HG02571 (cell line): ENCODE results near the gene LPXN.

Experiments used
- ATAC-seq: cut with Tn5 transposase; IDR thresholded peaks from one replicate; pipeline ENCODE4 v1.9.1; 2021; ENCODE audit warnings: mild to moderate bottlenecking, moderate library complexity; ENCODE audit not compliant: unreplicated experiment

The LPXN gene

DNA sequence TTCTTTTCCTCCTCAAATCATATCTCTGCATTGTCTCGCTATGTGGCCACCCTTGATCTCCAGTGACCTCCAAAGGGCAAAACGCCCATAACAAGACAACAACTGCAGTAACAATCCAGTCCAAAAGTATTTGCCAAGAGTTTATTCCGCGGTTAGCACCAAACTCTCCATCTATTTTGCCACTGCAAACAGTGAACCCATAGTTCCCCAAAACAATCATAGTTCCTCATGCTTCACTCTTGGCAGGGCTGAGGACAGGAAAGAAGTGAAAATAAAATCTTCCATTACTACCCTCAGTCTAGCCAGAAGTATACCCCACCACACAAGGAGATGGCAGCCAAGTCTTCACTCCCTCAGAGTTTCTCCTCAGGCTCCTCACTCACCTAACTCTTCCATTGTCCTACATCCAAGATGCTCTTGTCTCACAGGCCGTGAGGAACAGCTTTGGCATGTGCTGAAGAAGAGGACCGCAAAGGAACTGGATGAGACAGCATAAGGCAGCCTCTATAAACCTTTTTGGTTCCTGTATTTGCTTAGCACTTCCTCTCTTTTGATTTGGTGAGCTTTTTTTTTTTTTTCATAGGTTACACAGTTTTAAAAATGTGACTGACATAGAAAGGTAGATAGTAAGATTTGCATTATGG lies at the start of gene LPXN:
Gene LPXN (minus strand): TSS at position 480 of the 644 bp plus-strand sequence. CDS start 84 bp downstream, at position 396.
- no peak for ATAC-seq

DNA sequence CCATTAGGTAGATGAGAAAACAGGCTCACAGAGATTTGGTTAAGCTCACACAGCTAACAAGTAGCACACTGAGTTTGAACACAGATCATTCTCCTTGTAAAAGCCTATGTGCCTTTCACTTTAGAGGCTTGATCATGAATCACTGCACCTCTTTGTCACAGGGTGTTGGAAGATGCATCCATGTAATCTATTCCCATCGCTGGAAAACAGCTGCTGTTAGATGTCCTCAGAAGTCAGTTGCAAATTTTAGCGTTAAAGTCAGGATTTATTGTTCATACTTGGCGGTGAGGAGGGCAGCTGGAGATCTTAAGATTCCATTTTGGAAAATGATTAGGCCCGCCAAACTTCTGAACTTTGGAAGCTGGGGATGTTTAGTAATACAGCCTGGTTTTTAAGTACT lies 49.4 kb upstream of the LPXN start:
- no peak for ATAC-seq

- ATAC-seq, result no peak
Observed at GRCh38 chr11:58622344-58622743, 46.7 kb upstream of the LPXN start, which contains the start of gene CNTF. Gene CNTF (plus strand): TSS chr11:58622665. CDS start chr11:58622753, 88 bp downstream.

DNA sequence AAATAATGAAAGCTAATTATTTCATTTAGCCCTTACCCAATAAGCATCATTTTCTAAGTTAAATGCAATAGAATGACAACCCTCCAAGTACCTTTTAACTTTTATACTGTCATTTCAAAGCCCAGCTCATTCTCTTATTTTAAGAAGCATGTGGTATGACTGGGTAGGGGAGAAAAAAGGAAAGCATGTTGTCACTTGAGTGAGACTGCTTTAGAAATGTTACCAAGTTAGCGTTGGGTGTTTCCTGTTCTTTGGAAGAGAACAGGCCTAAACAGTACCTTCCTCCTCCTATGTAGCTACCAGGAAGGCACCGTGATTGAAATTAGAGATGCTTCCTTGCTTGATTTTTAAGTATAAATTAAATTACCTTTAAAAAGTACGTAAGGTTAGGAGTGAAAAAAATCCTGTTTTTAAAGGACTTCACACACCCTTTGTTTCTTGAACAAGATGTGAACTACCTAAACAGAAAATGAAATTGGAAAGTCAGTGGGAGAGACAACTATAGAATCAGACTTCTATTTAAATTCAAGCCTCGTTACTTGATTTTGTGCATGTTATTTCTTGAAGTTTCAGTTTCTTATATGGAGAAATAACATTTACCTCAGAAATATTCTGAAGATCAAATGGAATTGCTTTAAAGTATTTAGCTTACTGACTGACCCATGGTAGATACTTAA lies 46.1 kb upstream of the LPXN start:
- ATAC-seq, result no peak

- ATAC-seq, result no peak
Observed at GRCh38 chr11:58617976-58618557, 42.4 kb upstream of the LPXN start.

DNA sequence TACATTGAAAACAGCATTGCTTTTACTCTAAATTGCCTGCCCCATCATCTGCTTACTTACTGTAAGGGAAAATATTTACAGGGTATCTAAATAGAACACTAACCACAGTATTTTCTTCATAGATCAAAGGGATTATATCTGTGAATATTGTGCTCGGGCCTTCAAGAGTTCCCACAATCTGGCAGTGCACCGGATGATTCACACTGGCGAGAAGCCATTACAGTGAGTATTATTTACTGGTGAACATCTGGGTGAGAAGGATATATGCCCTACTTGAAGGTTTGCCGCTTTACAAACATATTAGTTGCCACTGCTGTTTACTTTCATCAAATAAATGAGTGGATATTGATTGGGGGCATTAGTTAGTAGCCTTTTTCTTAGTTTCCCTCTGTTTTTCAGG lies 40.9 kb upstream of the LPXN start:
- no peak for ATAC-seq

DNA sequence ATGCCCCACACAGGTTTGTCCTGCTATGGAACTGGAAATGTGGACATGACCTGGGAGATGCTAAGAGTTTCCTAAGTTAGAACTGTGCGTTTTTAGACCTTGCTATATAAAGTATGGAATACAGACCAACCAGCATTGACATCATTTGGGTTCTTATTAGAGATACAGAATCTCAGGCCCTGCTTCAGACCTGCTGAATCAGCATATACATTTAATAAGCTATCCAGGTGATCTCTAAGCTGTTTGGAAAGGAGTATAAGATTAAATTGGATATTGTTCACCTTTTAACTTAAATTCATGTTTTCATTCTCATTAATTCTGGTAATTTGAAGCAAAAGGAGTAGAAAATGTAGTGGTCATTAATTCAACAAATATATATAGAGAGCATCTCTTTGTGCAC lies 39.9 kb upstream of the LPXN start:
- no peak for ATAC-seq

- no peak for ATAC-seq
Observed at GRCh38 chr11:58613228-58613627, 37.6 kb upstream of the LPXN start.

- no peak for ATAC-seq
Observed at GRCh38 chr11:58609723-58610122, 34.1 kb upstream of the LPXN start.

DNA sequence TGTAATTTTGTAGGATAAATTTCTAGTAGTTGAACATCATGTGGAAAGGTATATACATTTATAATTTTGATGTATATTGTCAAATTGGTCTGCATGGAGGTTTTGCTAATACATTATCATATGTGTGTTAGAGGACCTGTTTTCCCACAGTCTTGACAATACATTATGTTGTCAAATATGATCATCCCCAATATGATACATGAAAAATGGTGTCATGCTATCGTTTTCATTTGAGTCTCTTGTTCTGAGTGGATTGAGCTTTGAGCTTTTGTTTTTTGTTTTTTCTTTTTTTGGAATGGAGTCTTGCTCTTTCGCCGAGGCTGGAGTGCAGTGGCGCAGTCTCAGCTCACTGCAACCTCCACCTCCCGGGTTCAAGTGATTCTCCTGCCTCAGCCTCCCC lies 32.7 kb upstream of the LPXN start:
- ATAC-seq, result no peak

- no peak for ATAC-seq
Observed at GRCh38 chr11:58606930-58607714, 31.5 kb upstream of the LPXN start.

- no peak for ATAC-seq
Observed at GRCh38 chr11:58600510-58600909, 24.9 kb upstream of the LPXN start.

DNA sequence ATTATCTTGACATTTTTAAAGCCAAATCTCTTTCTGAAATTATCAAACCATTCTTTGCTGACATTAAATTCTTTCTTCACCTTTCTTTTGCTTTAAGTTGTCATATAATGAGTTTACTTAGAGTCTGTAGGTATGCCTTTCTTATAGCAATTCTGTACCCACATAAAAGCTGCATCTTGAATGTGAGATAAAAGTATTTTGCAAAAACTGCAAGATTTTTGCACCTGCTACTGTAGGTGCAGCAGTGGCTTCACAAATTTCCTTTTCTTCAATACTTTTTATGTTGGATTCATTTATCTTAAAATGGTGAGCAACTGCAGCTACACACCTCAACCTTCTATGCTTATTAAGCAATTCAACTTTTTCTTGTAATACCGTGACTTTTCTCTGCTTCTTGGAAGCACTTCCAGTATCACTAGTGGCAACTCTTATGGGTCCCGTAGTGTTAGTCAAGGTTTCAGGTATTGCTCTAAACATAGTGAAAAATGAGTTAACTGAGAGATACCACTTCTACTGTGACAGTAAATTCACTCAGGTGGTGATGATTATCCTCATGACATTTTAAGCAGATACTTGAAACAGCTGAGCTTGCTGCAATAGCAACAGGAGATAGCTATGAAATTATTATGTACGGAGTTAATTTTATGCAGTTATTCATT lies 22.0 kb upstream of the LPXN start:
- ATAC-seq, result no peak

DNA sequence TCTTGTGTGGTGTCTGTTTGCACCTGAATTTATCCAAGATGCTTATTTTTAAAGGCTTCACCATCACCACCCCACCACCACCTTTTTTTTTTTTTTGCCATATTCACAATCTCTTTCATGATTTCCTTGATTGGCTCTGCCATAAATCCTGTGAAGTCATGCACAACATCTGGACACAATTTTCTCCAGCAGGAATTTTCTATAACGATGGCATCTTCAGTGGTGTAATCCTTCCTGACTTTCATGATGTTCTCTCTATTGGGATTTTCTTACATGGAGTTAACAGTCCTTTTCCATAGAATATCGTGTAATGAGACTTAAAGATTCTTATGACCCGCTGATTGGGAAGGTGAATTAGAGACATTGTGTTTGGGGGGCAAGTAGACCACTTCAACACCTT lies 21.0 kb upstream of the LPXN start:
- ATAC-seq, result no peak

- no peak for ATAC-seq
Observed at GRCh38 chr11:58594826-58595225, 19.2 kb upstream of the LPXN start.

- ATAC-seq, result no peak
Observed at GRCh38 chr11:58592760-58593472, 17.3 kb upstream of the LPXN start.

GRCh38 chr11:58591659-58592058 lies 16.0 kb upstream of the LPXN start:
- no peak for ATAC-seq

DNA sequence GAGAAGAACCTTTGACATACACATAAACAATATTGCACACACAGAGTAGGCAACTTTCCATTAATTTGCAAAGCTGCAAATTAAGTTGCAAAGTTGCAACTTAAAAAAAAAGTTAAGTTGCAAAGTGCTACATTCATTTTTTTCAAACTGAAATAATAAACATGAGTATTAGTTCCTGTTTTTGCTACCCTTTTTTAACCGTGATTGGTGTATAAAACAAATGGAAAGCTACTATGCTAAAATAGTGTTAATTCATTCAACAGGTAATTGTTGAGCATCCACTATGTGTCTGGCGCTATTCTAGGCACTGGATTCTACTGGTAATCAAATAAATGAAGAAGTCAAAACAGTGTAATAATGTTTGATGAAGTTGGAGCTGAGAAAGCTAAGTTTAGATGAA lies 11.3 kb upstream of the LPXN start:
- ATAC-seq, result no peak

DNA sequence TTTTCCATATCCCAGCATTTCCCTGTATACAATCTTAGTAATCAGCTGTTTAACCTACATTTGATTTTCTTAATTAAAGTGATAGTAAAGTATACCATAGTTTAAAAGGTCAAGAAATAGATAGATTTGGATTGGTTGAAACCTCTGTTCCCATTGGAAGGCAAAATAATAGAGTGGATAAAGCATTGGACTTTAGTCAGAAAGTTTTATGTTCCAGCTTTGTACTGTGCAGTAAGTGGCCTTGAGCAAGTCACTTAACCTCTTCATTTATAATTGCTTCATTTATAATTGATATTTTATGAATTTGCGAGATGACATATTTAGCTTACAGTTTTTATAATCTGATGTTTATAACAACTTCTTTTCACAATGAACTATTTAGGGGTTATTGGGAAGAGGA lies 6.8 kb upstream of the LPXN start:
- no peak for ATAC-seq

GRCh38 chr11:58580311-58580710 lies 4.7 kb upstream of the LPXN start:
- no peak for ATAC-seq
